GM19455 (cell line): ENCODE data around the gene TBC1D14.
"Not testable (repeated sequence)": the region's sequence is repeated elsewhere in the genome, so short reads cannot be mapped to it uniquely, and the experiment has no call there.

Experiments
- ATAC-seq: cut with Tn5 transposase; IDR thresholded peaks from one replicate; pipeline ENCODE4 v1.9.1; 2021; ENCODE audit not compliant: unreplicated experiment

Gene TBC1D14

DNA sequence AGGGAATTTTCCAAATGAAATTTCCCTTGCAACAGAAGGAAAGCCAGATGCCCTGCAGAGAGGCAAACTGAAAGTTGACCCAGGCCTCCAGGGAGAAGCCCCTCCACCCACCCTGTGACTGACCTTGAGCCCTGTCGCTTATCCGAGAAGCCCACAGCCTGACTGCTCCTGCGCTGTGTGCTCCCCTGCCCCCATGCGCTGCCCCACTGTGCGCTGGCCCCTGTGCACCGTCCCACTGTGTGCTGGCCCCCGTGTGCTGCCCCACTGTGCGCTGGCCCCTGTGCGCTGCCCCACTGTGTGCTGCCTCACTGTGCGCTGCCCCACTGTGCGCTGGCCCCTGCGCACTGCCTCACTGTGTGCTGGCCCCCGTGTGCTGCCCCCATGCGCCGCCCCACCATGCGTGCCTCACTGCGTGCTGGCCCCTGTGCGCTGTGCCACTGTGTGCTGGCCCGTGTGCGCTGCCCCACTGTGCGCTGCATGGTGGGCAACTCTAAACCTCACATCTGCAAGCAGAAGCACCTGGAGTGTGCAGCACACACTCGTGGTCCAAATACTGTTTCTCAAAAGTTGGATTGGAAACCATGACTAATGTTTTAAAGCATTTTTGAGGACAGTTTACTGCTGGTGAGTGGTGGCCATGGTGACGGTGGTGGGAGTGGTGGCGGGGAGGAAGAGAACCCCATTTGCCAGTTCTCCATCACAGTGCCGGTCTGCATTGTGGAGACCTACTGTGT, 166.5 kb downstream of the TBC1D14 start:
- no peak for ATAC-seq

DNA sequence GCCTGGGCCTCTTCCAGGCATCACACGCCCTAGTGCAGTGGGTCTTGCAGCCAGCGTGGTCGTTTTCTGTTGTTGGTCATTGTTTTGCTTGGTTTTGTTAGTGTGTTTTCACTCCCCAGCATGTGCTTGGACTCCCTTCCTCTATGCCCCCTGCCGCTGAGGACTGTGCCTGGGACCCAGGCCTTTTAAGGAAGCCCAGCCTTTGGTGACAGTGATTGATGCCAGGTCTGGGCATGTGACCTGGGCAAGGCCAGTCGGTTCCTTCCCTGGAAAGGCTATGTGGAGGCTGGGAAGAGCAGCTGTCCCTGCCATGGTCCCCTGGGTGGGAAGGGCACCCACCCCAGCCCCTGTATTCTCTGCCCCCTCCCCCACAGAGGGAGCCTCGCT, 167.1 kb downstream of the TBC1D14 start:
- no peak for ATAC-seq

GRCh38 chr4:7077371-7077770, 167.7 kb downstream of the TBC1D14 start:
- ATAC-seq, result no peak

GRCh38 chr4:7078025-7078424, 168.4 kb downstream of the TBC1D14 start:
- no peak for ATAC-seq

- ATAC-seq, result not testable (repeated sequence)
Measured at GRCh38 chr4:7079483-7079882, 169.9 kb downstream of the TBC1D14 start.

DNA sequence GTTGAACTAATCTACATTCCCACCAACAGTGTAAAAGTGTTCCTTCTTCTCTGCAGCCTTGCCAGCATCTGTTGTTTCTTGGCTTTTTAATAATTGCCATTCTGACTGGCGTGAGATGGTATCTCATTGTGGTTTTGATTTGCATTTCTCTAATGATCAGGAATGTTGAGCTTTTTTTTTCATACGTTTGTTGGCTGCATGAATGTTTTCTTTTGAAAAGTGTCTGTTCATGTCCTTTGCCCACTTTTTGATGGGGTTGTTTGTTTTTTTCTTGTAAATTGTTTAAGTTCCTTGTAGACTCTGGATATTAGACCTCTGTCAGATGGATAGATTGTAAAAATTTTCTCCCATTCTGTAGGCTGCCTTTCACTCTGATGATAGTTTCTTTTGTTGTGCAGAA, 170.3 kb downstream of the TBC1D14 start:
- ATAC-seq, result not testable (repeated sequence)
